Gastroesophageal sphincter (tissue), 3 donors: ENCODE data around the gene HBA1.

Experiments used
- POLR2AphosphoS5 ChIP-seq: sonication (generic); formaldehyde crosslinking; IDR thresholded peaks from one replicate; pipeline ENCODE4 v1.6.1; 2017; ENCODE audit warnings: antibody characterized with exemption
- TF ChIP-seq, protein P1 (sequence below), 4 experiments: fragments of 200-600 bp in 2 of 4; fragments of 450-650 bp in 2 of 4; sonication (generic) in 1 of 4; IDR thresholded peaks; one replicate each; pipeline ENCODE4 v1.5.1; 2017 to 2019; ENCODE audit warnings: antibody characterized with exemption in 4 of 4, mild to moderate bottlenecking in 2 of 4, moderate library complexity in 2 of 4

- TF ChIP-seq, protein P1, sequence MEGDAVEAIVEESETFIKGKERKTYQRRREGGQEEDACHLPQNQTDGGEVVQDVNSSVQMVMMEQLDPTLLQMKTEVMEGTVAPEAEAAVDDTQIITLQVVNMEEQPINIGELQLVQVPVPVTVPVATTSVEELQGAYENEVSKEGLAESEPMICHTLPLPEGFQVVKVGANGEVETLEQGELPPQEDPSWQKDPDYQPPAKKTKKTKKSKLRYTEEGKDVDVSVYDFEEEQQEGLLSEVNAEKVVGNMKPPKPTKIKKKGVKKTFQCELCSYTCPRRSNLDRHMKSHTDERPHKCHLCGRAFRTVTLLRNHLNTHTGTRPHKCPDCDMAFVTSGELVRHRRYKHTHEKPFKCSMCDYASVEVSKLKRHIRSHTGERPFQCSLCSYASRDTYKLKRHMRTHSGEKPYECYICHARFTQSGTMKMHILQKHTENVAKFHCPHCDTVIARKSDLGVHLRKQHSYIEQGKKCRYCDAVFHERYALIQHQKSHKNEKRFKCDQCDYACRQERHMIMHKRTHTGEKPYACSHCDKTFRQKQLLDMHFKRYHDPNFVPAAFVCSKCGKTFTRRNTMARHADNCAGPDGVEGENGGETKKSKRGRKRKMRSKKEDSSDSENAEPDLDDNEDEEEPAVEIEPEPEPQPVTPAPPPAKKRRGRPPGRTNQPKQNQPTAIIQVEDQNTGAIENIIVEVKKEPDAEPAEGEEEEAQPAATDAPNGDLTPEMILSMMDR (IDR thresholded peaks at IDR 0.05): no peak
- TF ChIP-seq POLR2AphosphoS5: no peak
Observed at GRCh38 chr16:187330-187729, 10.8 kb downstream of the HBA1 start.
